Effector CD8-positive, alpha-beta T cell (primary cell): ENCODE measurements around the gene UBE2F.
"Not testable (repeated sequence)": the region's sequence is repeated elsewhere in the genome, so short reads cannot be mapped to it uniquely, and the experiment has no call there.

ENCODE experiments used
- DNase-seq: peaks from one replicate; lab custom pipeline; 2025; lab: John Stamatoyannopoulos, UW

Gene UBE2F

DNA sequence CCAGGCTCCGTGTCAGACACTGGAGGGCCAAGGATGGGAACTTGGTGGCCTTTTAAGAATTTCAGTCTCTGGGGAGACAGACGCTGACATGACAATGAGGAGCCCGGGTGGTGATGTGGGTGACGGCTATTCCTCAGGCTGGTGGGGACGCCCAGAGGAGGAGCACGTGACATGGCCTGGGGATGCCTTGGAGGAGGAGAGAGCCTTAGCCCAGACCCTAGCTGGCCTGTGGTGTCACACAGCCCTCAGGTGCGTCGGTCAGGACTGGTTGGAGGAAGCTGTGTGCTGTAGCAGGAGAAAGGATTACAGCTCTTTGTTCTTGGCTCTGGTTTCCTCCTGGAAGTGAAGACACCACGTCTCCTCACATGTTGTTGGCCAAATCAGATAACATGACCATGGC lies 54.0 kb downstream of the UBE2F start:
- no peak for DNase-seq

DNA sequence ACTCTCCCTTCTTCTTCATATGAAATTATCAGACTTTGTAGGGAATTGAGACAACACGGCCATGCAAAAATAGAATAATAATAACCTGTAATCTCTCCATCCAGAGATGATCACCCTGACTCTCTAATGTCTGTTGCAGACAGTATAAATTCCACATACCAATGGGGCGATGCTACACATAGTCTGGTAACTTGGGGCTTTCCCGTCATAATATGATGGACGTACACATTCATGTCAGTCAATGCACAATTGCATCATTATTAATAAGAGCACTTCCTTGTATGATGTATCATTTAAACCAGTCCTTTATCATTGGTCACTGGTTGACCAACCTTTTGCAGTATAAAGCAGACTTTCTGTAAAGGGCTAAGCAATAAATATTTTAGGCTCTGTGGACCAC lies 54.5 kb downstream of the UBE2F start:
- DNase-seq = no peak

DNA sequence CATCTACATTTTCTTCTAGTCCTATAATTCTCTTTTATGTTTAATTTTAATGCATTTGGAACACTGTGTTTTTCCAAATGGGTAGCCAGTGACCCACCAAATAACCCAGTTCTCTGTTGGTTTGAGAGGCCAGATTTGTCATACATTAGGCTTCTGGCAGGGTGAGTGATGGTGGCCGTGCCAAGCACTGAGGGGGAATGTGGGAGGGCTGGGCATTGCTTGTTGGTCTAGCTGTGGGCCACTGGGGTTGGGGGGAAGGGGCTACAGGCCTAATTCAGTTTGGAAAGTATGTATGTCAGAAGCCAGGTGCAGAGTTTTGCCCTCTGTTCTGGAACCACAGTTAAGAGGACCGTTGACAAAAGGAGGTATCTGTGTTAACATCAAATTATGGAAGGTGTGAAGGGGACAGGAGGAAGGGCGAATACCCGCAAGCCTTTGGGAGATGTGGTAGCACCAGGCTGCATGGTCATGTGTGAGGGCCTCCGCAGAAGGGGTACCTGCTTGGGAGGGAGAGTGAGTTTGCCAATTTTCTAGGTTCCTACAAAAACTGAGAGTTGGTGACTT lies 55.9 kb downstream of the UBE2F start:
- DNase-seq = no peak

DNA sequence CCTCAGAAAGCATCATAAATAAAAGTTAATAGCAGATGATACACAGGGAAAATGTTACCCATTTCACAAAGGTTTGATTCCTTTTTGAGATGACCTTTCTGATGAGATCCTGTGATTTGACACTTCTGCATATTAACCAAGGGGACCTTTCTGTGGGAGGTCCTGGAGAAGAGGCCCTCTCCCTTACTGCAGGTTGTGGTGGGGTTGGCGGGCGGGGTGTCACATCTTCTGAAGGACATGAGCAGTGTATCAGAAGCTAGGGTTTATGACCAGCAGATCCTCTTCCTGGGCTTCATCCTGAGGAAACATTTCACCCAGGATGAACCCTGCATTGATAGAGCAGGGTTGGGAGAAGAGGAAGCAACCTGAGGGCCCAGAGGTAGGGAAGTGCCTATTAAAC lies 56.8 kb downstream of the UBE2F start:
- DNase-seq = no peak

DNA sequence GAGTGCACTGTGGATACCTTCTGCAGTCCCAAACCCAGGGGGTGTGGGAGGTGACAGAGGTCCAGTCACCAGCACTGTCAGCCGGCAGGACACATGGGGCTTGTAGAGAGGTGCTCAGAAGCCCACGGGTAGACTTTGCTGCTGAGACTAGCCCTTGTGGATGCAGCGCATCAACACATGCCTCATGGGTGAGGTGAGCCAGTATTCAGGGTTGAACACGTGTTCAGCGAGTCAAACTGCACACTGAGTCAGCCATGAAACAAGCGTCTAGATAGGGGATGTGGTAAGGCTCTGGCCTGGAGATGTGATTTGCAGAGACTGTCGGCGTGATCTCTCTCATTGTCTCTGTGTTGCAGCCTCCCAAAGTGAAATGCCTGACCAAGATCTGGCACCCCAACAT lies 58.2 kb downstream of the UBE2F start:
- no peak for DNase-seq

DNA sequence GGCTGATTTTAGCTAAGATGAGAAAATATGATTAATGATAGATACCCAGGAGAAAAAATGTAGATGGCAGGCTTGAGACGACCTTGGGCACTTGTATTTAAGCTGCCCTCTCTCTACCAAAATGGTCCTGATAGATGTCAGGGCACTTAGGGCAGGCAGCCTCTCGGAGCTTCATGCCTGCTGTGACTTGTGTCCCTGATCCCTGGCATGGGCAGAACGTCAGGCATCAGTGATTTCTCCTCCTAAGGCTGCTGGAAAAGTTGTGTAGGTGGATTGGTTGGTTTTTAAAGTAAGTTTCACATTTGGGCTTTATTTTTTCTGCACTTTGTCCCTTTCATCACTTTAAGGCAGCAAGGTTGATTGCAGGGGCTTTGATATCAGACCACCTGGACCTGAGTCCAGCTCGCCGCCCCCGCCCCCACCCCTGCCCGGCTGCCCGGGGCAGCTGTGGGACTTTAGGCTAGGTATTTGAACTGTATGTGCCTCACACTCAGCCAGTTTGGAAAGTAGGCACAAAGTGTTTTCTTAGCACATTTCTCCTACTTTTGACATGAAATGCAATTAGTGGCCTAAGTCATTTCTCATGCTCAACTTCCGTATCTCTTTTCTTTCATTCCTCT lies 59.0 kb downstream of the UBE2F start:
- DNase-seq = no peak

DNA sequence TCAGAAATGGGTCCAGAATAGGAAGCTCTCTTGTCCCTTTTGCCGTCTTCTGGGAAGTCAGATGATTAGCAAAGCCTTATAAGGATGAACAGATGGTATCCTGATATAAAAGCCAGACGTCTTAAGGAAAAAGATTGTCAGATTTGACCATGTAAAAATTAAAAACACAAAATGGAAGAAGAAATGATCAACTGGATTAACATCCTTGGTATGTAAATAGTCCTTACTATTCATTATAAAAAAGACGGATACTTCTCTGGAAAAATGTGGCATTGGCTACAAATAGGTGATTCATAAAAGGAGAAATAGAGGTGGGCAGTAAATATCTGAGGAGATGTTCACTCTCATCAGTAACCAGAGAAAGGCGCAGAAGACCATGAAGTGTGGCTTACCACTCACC lies 60.2 kb downstream of the UBE2F start:
- no peak for DNase-seq

DNA sequence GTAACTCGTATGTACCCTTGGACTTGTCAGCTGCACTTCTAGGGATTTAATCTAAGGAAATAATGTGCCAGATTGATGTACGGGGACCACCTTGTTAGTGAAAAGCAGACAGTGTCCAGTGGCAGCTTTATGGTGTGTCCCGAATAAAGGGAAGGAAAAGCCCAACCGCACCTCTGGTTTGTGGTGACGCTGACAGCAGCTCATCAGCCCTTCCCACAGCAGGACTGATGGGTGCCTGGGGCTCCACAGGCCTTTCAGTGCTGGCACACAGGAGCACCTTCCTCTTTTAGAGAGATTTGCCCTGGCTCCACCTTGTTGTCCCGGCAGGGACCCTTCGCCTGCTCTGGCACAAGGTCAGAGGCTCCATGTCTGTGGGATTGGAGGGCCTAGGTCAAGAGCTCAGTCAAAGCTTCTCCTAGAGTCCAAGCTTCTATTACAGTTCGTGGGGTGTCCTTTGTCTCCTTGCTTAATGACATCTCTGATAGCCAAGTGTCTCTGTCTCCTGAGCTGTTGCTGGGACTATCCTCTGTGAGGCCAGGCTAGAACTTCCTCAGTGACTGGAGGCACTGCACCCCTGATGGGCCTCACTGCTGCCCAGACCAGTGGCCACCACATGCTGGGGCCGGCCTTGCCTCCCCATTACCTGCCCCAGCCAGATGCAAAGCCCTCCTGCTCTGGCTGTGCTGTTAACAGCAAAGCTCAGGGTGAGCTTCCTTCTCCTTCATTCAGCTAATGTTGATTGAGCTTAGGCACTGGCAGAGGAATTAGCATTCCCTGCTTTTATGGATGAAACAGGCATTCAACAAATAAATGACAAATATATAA lies 61.0 kb downstream of the UBE2F start:
- DNase-seq = no peak

DNA sequence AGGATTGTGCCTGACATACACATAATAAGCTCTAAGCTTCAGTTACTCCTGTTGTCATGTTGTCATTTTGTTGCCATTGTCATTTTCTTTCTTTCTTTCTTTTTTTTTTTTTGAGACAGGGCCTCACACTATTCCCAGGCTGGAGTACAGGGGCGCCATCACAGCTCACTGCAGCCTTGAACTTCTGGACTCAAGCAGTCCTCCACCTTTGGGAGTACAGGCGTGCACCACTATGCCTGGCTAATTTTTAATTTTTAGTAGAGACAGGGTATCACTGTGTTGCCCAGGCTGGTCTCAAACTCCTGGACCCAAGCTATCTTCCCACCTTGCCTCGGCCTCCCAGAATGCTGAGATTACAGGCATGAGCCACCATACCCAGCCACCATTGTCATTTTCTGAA lies 63.0 kb downstream of the UBE2F start:
- no peak for DNase-seq

DNA sequence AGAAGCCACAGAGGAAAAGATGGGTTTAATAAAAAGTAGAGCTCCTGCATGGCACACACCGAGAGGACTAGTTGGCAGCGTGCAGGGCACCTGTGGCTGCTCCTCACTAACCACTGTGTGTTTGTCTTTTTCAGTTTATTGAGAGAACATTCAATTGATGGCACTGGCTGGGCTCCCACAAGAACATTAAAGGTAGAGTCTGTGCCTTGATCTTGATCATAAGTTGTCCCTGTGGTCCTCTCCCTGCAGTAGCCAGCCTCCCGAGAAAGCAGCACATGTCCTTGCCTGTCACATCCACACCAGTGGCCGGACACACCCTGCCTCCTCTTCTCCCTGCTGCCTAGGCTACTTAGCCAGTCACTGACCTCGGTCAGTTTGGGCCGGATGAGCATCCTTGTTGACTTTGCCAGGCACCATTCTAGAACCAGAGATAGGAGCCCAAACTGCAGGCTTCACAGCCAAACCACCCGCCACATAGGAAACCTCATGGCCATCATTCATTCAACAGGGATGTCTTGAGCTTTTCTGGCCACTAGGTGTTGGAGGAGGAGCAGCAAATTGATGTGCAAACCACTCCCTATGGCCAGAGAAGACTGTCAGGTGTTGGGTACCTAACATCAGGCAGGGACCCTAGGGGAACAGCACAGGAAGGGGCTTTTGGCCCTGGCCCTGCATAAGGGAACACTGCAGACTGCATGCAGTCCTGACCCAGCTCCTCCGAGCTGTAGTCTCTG lies 63.8 kb downstream of the UBE2F start:
- DNase-seq = no peak

DNA sequence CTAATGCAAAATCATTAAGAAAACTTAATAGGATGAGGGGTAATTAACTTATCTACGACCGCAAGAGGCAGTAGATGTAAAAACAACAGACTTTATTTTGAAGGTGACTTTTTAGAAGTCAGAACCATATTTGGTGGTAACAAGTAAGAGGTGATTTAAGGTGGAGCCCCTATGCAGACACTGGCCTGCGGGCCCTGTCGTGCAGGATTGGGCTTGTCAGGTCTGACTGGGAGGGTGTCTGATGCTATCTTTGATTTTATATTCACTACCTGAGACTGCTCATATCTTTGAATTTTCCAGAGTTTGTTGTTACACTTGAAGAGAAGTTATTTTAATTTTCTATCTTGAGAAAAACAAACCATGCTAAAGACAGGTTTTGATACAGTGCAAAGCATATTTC lies 64.9 kb downstream of the UBE2F start:
- no peak for DNase-seq

DNA sequence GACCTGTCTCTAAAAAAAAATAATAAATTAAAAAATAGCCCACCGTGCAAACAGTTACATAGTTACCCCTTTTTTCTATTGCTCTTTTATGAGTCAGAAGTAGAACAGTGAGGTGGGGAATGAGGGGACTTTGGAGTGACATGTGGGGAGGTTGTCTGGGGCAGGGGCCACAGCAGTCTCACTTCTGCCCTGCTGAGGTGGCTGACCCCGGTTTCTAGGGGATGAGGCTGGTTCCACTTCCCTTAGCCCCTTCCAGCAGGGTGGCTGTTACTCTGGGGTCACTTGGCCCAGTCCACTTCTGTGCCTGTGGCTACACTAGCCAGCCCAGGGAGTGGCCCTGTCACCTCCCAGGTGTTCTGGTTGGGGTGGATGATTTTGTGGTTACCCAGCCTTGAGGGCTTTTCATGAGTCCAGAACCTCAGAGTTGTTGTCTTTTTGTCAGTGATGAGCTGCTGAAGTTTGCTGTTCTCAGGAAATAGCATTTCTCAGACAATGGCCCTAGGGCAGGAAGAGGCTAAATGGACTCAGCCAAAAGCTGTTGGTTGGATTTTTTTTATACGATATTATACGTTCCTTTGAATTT lies 66.0 kb downstream of the UBE2F start:
- DNase-seq = no peak

DNA sequence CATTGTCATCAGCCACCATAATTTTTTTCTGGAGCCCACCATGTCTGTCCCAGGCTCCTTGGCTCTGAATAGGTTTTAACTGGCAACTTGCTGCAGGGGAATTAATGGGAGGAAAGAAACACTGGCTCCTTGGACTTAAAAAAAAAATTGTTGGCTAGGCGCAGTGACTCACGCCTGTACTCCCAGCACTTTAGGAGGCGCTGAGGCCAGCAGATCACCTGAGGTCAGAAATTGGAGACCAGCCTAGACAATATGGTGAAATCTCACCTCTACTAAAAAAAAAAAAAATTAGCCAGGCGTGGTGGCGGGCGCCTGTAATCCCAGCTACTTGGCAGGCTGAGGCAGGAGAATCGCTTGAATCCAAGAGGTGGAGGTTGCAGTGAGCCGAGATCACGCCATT lies 67.2 kb downstream of the UBE2F start:
- DNase-seq = not testable (repeated sequence)

DNA sequence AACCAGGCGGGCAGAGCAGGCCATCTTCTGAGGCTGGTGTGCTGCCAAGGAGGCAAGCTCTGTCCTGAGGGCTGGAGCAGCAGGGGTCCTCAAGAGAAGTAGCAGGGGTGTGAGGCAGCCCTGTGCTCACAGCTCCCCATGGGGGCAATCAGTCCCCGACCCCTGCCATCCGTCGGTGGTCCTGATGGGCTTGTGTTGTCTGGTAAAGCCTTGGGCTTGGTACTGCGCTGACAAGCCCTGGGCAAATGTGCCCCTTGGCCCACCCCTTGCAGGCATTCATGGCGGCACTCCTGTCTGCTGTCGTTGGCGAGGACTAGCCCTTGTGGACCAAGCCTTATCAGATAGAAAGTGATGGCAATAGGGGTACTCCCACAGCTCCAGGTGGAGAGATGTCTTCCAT lies 71.4 kb downstream of the UBE2F start:
- DNase-seq = no peak

DNA sequence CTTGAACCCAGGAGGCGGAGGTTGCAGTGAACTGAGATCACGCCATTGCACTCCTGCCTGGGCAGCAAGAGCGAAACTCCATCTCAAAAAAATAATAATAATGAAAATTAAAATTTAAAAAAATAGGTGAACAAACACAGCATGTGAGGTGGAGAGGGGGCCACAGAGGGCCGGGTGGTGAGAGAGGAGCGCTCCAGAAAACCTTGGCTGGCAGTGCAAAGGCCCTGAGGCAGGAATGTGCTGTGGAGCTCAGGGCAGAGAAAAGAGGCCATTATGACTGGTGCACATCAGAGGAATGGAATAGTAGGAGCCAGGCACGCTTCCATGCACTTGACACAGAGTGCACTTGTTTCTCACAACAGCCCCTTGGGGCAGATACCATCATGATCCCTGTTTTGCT lies 72.3 kb downstream of the UBE2F start:
- DNase-seq = no peak

DNA sequence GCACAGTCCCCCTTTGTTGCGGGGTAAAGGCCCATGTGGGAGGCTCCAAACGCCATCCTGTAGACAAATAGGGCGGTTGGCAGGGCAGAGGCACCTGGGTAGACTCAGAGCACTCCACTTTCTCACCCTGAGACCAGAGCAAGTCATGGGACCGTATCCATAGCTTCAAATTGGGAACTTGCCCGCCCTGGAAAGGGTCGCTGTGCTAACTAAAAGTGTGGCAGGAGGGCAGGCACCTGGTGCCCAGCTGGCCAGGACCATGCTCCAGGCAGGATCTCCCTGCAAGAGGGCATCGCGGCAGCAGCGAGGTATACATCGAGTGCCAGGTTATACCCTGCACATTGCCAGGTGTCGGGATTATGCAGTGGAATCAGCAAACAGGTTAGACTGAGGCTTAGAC lies 73.2 kb downstream of the UBE2F start:
- no peak for DNase-seq

DNA sequence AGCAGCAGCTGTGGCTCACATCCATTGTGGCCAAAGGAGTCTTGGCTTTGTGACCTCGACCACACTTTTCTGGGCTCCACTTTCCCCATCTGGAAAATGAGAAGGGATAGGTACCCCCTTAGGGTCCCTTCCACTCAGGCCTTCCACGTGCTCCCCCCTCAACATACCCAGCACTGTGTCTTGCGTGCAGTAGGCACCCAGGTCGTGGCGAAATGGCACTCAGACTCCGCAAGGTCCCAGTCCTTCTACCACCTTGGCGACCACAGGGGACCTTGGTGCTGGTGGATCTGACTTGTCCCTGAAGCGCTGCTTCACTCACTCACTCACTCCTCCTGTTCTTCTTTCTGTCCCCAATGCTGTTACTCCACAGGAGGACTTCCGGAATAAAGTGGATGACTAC lies 74.1 kb downstream of the UBE2F start:
- no peak for DNase-seq

DNA sequence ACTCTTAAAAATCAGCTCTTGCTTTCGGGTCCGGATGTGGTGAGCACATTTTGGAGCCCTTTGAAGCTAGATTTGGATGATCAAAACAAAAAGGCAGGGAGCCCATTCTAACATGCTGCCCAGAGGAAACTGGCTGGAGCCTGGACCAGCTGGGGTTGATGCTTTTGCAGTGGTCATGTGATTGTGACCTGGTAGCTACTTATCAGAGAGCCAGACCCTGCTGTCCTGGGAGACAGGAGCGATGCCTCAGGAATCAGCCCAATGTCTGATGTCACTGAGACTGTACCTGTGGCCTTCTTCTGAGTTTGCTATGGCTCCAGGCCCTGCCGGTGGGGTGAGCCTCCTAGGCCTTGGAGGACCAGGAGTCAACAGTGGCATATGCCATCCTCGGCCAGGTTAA lies 75.3 kb downstream of the UBE2F start:
- DNase-seq = no peak

DNA sequence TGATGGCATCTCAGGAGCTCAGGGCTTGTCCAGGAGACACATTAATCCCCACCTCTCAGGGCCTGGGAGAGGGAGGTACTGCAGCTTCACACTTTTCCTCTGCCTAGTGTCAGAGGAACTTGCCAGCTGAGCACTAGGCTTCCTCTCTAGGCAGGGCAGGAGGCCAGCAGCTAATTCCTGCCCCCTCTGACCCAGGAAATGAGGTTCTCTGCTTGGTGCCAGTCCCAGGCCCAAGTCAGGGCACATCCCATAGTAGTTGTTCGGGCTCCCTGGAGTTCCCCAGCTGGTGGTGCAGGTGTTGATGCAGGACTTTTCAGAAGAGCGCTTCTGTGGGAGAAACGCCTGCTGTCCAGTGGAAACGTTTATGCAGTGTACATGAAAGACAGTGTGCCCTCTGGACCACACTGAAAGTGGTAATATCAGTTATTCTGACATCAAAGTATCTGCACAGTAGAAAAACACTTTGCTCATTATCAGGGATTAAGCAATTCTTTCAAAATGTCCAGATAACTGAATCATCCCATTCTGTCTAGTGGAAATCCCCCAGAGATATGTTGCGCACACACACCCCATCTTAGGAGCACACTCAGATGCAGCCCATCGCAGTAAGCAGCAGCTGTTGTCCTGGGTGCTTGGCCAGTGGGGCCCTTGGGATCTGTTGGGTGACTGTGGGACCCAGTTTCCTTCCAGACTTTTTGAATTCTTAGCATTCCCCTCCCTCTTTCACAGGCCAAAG lies 76.2 kb downstream of the UBE2F start:
- no peak for DNase-seq

DNA sequence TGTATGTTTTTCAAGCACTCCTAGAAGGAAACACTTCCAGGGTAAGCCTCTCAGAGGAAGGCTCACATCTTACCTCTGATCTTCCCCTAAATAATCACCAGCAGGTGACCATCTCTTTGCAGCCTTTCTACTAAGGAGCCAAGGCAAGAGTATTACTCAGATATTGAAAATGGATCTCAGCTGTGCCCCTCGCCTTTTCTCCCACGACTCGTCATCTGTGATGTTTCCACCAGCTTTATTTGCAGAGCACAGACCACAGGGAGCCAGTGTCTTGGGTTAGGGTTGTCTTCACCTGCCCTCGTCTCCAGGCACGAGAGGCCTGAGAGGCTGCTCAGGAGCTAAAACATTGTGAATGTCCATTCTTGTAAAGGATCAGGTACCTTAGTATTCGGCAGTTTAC lies 77.0 kb downstream of the UBE2F start:
- no peak for DNase-seq

DNA sequence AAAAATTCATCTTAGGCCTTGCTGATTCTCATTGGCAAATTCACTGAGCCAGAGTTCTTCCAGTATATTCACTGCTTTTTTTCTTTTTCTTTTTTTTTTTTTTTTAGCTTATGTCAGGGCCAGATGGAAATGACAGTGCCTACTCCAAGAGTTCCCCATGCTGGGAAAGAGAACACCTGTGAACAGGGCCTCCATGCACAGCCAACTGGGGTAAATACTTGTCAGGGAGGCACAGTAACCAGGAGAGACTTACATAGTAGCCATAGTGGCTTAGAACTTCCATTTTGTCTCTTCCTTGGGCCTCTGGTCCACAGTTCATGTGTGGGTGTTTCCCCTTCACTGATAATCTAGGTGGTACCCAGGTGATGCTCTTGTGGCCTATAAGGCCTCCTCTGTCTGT lies 78.8 kb downstream of the UBE2F start:
- DNase-seq = no peak
